Putamen (tissue), 1 donor: ENCODE measurements around the gene NTM.

Experiments
- DNase-seq: peaks from one replicate; pipeline ENCODE4 v3.0.0-alpha.2; 2016; ENCODE audit warnings: low spot score

NTM gene

DNA sequence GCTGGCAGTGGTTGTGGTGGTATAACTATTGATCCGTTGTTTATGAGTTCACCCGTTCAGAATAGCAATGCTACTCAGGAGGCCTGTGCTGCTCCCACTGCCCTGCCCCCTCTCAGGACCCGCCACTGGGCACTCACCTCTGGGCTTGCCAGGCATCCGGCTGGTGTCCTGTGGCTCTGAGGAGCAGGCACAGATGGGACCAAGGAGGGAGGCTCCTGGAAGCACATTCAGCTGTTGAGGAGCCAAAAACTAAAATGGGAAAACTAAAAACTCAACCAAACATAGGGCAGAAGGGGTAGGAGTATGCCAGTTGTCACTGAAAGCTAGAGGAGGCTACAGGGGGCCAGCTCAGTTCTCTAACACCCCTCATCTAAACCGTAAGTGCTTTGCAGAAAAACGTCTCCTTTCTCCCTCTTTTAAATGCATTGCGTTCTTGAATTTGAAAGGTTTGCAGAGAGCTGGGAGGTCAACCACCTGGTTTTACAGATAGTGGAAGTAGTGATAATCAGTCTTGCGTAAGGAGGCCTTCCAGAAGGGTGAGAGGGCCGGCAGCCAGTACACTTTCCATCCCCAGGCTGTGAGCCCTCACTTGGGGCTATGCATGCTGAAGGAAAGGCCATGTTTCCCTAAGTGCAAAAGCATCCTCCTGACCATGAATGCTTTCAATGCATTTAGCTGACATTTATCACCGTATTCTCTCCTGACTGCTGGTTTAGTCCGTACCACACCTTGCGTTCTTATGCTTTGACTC lies 547.4 kb downstream of the NTM start:
- no peak for DNase-seq

DNA sequence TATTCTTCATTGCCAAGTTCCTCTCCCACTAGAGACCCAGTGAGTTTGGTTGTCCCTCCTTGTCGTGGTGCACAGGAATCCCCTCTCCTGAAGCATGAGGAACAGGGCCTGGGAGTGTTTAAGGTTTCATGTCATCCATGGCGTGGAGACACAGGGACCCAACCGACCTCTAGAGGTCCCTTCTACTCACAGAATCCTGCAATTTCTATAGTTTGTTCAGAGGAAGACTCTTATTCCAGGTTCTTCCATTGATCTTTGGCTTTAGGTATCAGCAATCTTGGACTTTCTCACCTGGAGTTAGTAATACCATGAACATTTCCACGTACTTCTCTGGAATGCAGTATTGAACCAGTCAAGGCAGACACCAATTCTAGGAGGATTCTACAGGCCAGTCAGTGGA lies 548.2 kb downstream of the NTM start:
- no peak for DNase-seq

DNA sequence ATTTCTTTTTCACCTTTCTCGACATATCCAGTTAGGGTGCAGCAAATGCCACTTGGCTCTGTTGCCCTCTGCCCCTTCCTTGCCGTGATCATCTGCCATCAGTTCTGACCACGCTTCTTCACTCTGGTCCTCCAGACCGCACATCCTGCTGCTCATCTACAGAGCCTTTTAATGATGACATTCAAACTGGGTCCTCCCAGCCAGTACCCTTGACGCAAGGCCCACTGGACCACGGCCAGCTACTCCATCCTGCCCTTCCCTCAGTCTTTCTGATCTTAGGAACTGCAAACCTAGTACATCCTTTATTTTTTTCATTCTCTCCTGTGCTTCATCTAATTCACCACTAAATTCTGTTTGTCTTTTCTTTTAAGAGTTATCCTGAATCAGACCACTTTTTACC lies 551.8 kb downstream of the NTM start:
- DNase-seq: no peak

DNA sequence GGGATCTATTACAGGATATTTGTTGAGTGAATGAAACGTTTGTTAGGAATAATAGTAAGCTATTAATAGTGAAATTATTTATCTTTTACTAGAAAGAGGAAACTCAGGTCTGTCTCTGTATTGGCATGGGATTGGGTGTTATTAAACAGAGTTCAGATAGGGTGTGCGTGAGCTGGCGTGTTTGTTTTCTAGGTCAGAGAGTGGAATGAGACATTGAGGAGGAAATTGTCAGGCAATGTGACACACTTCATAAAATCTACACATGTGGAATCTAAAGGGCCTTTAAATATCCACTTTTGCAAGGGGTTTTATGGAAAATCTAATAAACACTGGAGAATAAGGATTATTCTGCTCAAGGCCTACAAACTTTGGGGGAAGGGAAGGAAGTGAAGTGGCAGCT lies 552.9 kb downstream of the NTM start:
- DNase-seq: no peak

DNA sequence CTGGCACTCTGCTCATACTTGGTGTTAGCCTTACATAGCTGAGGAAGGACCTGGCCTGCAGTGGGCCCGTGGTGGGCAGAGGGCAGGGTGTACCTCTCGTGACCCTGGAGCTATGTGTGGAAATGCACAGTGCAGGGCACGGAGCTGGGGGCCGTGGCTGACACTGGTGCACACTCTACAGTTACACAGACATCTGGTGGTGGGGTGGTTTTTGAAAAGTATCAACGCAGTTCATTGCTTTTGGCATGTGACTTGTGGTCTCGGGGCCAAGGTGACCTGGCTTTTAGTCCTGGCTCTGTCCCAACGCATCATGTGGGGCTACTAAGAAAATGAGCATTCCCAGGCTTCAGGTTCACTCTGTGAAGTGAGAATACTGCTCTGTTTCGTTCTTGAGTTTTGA lies 553.6 kb downstream of the NTM start:
- DNase-seq: no peak

DNA sequence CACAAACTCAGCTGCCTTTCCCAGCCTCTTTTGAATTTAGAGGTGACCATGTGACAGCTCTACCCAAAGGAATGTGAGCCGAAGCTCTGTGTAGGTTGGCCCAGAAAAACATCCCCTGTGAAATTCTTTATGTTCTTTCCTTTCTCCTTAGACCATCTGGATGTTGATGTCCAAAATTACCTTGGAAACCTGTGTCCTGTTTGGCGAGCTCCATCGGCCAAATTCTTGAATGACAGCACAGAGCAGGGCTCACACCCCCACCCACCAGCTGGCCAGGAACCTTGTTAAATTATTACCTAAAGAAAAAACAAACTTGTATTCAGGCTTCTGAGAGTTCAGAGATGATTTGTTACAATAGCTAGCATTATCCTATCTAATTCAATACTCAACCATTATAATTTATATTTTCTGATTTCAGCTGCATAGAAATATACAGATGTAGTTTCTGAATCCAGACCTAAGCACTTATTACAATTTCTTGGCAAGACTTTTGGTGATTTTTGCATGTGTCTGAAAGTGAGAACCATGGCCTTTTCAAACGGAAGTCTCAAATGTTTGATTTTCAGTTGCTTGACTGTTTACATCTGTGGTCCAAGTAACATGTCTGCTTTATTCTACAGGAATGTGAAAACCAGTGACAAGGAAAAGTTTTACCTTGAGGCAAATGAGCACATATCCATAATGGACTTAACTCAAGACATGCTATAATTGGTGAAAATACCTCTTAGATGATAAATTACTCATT lies 554.2 kb downstream of the NTM start:
- no peak for DNase-seq

DNA sequence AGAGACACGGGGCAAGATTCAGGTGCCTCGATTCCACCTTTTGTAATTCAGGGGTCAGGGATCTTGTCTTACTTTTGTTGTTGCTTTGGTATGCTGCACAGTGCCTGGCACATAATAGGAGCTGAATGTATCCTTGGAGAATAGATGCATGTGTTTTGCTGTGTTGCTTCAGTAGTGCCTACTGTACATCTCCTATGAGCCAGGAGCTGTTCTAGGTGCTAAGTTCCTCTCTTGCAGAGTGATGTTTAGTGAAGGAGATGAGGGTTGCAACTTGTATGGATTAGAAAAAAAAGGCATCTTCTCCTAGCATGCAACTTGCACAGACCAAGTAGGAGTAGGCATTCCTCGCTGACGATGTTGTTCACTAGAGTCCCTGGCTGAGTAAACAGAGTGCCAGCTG lies 555.4 kb downstream of the NTM start:
- DNase-seq: no peak

DNA sequence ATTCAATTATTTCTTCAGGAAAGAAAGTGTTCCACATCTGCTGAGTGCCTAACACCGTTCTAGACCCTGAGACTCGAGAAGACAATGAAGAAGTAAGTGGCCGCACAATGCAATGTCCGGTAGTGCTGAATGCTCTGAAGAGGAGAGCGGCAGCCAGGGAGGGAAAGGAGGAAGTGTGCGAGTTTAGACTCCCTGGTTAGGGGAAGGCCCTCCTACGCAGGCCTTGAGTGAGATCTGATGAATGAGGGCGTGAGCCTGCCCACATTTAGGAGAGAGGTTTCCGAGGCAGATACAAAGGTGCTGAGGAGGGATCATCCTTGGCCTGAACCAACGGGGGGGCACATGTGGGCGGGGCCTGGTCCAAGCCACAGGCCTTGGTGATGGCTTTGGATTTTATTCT lies 558.6 kb downstream of the NTM start:
- DNase-seq: peak; percentile 20

DNA sequence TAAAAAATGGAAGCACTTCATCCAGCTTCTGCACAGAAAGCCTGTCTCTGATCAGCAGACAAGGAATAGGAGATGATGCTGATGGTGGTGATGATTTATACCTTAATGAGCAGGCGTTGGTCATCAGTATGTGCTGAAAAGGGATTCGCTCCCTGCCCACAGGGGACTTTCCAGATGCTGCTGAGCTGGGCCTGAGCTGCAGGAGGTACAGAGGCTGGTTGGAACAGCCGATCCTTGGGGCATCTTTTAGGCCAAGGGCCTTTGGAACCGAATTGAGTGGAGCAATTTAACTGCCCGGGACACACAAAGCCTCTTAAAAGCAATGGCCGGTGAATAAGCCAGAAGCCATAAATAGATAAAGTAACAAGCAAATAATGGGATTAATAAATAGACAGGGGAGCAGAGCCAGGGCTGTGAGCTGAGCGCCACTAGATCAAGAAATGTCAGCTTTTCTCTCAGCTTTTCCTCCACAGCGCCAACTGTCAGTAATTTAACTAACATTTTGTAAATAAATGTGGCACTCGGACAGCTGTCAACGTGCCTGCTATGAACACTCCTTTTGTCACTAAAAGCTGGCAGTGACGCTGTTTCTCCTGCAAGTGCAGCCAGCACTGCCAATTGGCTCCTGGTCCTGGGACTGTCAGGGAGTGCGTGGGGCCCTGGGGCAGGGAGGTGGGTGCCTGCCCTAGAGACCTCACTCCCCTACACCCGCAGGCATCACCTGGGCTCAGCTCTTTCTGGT lies 562.3 kb downstream of the NTM start:
- peak; percentile 52 for DNase-seq

DNA sequence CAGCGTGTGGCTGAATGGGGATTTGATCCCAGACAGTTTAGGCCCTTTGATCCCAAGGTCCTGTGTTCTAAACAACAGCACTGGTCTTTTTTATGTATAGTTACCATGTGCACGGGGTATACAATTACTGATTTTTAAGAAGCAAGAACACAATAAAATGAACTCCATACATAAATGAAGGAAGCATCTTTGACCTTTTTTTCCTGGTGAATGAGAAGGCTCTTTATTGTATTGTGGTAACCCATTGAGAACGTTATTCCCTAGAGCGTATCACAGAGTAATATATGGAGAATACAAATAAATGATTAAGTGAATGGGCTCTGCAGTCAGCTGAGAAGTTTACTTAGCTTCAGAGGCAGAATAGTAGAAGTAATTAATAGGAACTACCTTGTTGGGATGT lies 563.6 kb downstream of the NTM start:
- DNase-seq: no peak

DNA sequence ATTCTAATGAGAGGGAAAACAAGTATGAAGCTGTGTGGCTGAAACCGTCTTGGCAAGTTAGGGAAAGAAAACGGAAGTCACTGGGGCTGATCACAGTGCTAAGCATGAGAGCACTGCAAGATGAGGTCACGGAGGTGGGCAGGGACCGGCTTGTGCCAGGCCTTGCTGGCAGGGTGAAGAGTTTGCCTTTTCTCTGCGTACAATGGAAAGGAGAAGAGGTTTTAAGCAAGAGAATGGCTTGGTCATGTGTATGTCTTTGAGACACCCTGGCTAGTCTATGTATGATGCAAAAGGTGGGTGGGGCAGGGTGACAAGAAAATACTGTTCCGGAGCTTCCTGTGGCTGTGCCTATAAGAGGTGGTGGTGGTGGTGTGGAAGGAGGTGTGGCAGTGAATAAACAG lies 567.9 kb downstream of the NTM start:
- DNase-seq: peak; percentile 32

DNA sequence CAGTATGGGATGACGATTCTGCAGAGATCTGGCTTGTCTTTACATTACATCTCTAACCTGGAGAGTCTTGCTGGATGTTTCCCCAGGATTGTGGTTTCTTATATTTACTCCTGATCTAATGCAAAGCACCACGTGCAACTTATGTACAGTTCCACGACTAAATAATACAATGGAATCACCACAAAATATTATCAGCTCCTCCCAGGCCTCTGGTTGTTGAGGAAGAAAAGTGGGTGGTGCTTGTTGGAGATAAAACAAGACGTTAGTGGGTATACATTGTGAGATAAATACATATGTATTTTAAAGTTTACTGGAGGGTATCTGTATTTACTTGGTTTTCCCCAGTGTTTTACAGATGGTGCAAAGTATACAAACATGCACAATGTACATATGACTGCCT lies 569.7 kb downstream of the NTM start:
- DNase-seq: no peak

DNA sequence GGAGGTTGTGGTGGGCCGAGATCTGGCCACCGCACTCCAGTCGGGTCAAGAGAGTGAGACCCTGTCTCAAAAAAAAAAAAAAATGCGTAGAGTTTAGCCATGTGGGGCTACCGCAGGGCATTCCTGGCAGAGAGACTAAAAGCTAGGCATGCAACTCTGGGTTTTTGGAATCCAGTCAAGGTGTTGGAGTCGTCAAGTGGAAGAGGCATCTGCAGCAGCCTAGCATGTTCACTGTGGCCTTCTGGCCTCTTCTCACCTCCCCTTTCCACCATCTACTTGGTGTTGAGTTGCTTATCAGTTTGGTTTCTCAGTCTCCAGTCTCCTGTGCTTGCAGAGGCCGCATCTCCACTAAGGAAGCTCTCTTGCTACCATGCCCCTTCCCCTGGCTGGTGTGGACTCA lies 572.5 kb downstream of the NTM start:
- no peak for DNase-seq

DNA sequence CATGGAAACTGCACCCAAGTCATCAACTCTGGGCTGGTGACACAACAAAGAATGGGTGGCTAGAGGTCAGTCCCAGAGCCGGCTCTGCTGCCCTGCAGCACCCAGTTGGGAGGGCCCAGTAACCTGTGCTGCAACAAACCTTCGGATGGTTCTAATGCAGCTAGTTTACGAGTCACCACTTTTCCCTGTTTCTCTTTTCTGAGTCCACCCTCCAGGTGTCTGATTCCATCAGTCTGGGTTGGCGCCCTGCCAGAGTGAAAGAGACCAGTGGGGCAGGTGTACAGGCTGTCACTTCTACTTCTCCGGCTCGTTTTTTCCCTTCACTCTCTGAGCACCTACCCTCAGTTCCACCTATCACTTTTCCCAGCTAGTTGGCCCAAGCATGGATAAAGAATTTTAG lies 572.9 kb downstream of the NTM start:
- DNase-seq: no peak

DNA sequence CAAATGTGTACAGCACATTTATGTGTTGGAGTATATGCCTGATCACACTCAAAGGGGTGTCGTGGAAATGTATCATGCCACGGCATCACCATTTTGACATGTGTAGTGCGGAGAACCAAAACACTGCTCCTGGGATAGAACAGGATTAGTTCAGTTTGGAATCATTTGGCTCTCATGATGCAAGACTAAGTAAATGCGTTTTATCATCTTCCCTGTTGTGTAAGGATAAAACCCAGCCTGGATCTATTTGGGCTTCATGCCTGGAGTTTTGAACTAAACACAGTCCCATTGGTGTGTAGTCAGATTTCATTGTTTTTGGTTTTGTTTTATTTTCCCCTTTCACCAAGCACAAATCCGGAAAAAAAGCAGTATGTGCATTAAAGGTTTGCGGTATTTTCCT lies 574.3 kb downstream of the NTM start:
- DNase-seq: no peak

DNA sequence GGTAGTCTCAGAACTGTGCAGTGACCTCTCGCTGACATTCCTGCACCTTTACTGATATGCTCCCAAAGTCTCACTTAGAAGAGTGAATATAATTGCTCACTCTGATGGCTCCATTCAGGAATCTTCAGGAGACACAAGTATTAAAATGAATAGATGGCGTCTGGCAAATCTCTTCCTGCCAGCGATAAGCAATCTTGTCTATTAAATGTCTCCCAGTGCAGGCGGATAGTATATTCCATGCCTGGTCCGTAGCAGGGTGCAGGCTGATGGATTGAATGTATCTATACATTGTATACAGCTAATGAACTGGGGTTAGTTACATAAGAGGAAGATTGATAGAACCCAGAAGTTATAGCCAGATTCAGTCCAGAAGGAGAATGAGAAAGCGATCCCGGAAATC lies 575.3 kb downstream of the NTM start:
- DNase-seq: no peak

DNA sequence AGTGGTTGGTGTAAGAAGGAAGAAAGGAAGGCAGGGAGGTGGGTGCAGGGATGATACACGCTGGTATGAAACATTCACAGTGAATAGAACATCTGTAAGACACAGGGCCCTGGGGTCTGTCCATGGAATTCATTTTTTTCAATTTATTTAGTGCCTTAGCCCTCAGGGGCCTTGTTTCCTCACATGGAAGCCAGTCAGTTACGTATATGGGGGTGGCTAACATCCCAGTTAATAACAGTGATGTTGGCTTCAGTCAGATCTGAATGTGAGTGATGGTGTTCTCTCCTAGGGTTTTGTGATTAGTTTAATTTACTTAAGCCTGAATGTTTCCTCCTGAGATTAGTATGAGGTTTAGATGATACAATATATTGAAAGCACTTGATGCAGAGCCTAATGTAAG lies 577.1 kb downstream of the NTM start:
- DNase-seq: no peak

DNA sequence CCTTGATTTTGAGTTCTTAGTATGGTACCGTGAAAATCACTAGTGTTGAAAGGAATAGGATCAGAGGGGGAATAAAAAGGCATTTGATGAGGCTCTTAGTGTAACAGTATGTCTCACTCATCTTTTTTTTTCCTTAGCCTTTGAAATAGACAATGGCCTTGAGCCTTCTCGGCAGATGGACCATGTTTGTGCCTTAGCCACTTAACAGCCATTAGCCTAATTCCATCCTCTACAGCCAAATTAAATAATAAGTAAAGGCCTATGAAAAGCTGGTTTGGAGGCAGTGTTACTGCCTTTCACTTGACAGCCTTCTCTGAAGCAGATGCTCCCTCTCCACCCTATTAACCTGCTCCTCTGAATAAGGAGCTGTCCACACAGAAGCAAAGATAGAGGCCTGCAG lies 580.7 kb downstream of the NTM start:
- DNase-seq: no peak

DNA sequence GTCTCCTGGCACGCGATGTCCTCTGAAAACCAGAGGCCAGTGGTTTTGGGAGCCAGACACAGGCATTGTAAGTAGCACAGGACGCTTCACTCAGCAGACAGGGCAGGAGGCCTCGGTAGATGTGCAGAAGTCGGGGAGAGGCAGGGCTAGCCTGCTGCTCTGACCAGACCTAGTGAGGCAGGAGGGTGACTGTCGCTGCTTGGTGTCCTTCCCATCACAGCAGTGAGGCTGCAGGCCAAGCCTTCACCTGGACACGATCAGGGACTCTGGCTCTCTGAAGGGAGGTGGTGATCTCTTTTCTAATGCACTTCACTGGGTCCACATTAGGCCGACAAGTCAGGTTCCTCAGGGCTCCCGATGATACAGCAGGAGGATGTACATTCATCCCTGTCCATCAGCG lies 583.7 kb downstream of the NTM start:
- DNase-seq: no peak

DNA sequence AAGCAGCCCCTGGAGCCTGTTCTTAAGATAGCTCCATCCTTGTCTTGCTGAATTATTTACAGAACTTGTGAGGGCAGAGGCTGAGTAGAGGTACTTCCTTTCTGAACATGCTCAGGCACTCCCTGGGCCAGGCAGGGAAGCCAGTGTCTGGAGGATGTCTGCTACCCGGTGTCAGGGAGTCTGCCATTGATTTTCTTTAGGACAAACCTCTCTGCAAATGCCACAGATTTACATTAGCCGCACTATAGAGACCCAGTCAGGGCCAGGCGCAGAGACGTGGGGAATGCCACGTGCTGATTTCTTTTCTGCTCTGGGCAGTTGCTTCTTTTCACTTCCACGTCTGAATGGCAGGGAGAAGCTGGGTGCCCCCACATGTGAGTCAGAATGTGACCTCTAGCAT lies 585.5 kb downstream of the NTM start:
- no peak for DNase-seq

DNA sequence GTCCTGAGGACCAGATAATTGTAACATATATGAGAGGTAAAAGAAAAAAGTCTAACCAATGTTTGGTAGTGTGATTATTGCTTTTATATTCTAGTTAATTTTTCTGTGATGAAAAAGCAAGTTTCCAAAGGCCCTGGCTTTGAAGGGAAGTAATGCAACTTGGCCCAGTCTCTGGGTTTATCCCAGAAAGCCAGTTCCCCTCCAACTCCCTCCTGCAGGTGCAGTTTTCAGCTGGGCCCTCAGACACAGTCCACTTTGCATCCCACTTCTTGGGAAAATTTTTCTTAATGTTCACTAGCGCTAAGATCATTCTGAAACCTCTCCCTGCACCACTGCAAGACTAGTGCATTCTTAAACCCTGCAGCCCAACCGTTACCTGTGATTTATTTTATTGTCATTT lies 586.8 kb downstream of the NTM start:
- DNase-seq: no peak

DNA sequence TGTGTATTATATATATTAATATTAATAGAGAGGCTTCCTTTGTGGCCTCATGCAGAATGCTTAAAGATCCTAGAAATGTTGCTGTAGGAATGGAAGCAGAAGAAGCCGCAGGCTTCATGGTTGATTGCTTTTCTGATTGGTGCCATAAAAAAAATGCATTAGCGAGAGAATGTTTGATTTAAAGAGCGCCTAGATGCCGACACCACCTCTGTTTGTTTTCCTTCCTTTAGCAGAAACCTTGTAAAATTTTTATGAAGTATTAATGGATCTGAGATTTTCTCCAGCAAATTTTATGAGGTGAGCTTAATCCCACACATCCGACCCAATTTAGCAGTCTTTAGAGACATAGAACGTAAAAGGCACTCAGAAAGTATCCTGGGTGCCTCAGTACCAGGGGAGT lies 587.5 kb downstream of the NTM start:
- DNase-seq: no peak

DNA sequence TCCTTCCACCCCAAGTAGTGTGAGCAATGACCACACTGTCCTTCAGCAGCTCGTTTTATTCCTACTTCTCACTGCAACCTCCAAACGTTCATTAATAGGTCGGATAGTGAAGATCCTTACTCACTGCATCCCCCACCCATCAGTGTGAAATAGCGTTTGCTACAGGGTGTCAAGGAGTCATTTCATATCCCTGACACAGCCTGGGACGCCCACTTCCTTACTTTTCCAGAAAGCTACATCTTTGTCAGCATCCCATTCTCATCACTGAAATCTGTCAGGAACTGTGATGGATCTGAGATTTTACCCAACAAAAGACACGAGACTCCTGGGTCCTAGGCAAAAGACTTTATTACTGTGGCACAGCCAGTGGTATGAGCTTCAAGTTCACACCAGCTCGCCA lies 592.4 kb downstream of the NTM start:
- DNase-seq: peak; percentile 67
